Activated effector memory CD4-positive, alpha-beta T cell treated with Interleukin-2 at 50 U/mL for 16 hours (primary cell): ENCODE results near the gene ERCC1.
A peak's percentile ranks its signal among the peaks of the same experiment; 100 is the strongest.

Experiments
- DNase-seq: peaks from one replicate; pipeline ENCODE4 v3.0.0-alpha.2; 2020

Gene ERCC1

DNA sequence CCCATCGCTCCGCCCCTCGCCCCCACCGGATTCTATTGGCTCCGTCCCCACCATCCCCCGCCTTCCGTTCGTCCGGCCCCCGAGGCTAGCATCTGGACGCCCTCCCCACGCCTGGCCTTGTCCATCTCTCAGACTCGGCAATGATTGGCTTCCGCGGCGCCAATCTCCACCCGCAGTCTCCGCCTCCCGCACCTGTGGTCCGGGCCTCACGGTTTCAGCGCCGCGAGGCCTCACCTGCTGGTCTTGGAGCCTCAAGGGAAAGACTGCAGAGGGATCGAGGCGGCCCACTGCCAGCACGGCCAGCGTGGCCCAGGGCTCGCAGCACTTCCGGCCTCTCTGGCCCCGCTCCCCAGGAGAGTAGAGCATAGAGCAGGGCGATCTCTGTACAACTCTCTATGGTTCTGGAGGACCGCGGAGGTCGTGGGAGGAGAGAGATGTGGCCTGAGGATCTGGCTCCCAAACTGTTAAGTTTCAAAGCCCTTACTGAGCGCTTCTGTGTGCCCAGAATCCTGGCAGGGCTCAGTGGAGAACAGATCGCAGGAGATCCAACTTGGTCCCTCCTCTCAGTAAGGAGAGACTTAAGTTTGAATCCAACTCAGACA lies at the start of gene ERCC1:
Gene ERCC1, minus strand, starts transcription at position 329 of the 602 bp plus-strand sequence. CDS start 543 bp downstream, outside the sequence.
- peak; percentile 70 for DNase-seq

DNA sequence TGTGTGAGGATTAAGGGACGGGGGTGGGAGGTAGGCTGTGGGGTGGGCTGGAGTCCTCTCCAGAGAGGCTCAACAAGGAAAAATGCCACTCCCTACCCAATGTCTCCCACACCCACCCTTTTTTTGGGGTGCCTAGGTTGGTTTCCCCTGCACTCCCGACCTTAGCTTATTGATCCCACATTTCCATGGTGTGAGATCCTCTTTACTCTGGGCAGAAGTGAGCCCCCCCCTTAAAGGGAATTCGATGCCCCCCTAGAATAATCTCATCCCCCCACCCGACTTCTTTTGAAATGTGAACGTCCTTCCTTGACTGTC lies 49.6 kb upstream of the ERCC1 start:
- DNase-seq = no peak

DNA sequence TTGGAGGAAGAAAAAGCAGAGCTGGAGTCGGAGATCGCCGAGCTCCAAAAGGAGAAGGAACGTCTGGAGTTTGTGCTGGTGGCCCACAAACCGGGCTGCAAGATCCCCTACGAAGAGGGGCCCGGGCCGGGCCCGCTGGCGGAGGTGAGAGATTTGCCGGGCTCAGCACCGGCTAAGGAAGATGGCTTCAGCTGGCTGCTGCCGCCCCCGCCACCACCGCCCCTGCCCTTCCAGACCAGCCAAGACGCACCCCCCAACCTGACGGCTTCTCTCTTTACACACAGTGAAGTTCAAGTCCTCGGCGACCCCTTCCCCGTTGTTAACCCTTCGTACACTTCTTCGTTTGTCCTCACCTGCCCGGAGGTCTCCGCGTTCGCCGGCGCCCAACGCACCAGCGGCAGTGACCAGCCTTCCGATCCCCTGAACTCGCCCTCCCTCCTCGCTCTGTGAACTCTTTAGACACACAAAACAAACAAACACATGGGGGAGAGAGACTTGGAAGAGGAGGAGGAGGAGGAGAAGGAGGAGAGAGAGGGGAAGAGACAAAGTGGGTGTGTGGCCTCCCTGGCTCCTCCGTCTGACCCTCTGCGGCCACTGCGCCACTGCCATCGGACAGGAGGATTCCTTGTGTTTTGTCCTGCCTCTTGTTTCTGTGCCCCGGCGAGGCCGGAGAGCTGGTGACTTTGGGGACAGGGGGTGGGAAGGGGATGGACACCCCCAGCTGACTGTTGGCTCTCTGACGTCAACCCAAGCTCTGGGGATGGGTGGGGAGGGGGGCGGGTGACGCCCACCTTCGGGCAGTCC lies 49.0 kb upstream of the ERCC1 start:
- DNase-seq = no peak

DNA sequence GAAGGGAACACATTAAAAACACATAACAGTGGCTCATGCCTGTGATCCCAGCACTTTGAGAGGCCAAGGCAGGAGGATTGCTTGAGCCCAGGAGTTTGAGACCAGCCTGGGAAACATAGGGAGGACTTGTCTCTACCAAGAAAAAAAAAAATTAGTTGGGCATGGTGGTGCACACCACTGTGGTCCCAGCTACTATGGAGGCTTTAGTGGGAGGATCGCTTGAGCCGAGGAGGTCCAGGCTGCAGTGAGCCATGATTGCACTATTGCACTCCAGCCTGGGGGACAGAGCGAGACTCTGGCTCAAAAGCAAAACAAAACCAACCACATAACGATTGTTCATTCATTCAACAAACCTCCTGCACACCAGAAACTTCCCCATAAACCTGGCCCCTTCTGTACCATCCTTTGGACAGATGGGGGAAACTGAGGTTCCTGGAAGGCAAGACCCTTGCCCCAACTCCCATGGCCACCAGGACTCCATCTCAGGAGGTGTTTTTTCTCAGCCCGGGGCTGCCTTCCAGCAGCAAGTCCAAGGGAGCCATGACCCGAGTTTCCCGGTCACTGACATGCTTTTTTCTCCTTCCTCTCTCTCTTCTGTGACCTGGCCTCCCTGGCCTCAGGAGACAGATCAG lies 48.3 kb upstream of the ERCC1 start:
- DNase-seq = no peak

DNA sequence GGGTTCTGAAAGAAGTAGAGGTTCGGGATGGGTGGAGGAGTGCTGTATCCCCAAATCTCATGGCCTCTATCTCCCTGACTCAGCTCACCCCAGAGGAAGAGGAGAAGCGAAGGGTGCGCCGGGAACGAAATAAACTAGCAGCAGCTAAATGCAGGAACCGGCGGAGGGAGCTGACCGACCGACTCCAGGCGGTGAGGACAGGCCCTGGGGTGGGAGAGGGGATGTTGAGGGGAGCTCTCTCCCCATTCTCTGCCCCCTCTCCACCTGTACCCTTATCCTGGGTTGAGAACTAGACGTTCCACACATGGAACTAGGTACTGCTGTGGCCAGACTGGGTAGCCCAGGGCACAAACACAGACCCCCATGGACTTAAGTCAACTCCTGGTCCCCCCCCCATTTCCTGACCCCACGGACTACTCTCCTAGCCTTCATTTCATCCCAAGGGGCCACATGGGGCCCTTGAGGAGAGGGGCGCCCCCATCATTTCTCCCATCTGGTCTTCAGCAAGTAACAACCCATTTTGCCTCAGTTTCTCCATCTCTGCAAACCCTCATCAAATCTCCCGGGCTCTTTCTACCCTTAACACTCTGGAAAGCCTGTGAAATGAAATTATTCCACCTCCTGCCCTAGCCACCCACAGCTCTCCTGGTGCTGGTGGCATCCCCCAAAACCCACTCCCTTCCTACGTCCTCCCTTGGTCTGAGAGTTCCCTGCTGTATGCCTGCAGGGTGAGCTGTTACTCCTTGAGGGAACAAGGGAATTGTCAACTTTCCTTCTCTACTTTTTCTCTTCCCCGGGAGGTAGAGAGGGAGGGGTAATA lies 47.6 kb upstream of the ERCC1 start:
- no peak for DNase-seq

DNA sequence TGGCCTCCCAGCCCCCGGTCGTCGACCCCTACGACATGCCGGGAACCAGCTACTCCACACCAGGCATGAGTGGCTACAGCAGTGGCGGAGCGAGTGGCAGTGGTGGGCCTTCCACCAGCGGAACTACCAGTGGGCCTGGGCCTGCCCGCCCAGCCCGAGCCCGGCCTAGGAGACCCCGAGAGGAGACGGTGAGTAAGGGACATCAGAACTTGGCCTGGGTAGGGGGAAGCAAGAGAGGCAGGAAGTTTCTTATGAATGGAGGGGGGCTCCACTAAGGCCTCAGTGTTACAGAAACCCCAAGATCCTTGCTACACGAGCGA lies 47.0 kb upstream of the ERCC1 start:
- DNase-seq = no peak

DNA sequence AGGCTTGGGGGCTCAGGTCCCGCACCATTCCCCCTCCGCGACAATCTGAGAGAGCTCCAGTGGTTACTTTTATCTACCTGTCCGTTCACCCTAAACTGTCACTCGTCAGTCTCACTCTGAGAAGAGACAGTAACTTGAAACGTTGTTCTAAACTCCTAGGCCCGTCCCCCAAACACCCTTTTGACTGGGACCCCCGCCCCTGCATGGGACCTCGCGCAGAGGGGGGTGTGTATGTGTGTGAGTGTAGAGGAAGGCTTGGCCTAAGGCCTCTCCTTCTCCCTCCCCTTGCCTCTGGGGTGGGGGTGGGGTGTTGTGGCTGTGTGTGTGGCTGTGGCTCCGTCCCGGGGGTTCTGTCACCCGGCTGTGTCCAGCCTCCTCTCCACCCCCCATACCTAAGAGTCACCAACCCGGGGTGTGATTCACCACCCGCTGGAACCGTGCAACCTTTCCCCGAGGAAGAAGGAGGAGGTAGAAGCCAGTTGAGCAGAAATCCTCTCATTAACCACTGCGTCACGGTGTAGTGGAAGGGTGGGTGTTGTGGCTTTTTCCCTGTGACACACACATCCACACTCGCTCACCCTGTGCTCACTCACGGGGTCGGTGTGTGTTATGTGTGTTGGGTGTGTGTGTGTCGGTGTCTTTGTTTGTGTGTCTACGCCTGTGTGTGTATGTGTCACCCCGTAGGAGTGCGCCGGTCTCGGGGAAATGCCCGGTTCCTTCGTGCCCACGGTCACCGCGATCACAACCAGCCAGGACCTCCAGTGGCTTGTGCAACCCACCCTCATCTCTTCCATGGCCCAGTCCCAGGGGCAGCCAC lies 46.4 kb upstream of the ERCC1 start:
- DNase-seq = no peak

DNA sequence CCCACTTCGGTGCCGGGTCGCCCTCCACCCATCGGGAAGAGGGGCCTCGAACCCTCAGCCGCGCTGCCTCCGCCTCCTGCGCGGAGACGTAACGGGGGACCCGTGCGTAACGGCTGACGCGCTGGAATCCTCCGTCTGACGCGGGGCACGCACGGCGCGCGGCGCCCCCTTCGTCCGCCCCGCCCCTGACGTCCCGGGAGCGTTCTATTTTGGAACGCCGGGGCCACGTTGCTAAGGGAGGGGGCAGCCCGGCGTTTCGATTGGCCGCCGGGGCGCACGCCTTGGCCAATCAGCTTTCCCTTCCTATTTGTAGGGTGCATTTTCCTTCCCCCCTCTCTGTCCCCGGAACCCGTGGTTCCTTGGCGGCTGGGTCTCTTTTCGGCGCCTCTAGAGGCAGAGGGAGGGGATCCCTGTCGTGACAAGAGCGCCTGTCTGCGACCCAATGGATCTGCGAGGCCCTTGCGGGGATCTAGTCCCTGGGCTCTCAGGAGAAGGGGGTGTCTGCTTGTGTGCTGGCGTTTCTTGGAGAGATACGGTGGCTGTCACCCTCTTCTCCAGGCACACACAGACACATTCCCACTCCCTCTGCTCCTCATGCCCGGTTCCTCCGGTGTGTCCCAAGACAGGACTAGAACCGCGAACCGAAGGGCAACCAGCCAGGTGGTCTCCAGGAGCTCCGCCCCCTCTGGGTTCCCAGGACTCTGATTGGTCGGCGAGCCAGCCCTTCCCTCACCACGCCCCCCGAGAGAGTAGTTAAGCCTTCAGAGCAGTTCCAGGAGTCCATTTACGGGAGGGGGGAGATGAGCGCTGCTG lies 45.6 kb upstream of the ERCC1 start:
- peak; percentile 91 for DNase-seq

DNA sequence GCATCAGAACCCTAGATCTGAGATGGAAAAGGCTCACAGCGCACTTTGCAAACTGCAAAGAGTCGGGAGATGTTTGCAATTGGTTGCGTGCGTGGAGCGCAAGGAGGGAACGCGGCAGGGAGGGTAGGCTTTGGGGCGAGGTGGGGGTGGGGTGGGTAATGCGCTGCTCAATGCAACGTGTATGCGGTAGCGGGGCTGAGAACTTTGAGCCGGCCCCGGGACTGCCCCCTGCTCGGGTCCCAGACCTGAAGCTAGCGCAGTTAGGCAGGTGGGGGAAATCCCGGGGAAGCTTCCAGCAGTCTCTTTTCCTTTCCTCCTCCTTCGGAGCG lies 45.0 kb upstream of the ERCC1 start:
- no peak for DNase-seq

DNA sequence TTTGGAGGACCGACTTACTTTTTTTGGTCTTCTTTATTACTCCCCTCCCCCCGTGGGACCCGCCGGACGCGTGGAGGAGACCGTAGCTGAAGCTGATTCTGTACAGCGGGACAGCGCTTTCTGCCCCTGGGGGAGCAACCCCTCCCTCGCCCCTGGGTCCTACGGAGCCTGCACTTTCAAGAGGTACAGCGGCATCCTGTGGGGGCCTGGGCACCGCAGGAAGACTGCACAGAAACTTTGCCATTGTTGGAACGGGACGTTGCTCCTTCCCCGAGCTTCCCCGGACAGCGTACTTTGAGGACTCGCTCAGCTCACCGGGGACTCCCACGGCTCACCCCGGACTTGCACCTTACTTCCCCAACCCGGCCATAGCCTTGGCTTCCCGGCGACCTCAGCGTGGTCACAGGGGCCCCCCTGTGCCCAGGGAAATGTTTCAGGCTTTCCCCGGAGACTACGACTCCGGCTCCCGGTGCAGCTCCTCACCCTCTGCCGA lies 44.5 kb upstream of the ERCC1 start:
- no peak for DNase-seq

DNA sequence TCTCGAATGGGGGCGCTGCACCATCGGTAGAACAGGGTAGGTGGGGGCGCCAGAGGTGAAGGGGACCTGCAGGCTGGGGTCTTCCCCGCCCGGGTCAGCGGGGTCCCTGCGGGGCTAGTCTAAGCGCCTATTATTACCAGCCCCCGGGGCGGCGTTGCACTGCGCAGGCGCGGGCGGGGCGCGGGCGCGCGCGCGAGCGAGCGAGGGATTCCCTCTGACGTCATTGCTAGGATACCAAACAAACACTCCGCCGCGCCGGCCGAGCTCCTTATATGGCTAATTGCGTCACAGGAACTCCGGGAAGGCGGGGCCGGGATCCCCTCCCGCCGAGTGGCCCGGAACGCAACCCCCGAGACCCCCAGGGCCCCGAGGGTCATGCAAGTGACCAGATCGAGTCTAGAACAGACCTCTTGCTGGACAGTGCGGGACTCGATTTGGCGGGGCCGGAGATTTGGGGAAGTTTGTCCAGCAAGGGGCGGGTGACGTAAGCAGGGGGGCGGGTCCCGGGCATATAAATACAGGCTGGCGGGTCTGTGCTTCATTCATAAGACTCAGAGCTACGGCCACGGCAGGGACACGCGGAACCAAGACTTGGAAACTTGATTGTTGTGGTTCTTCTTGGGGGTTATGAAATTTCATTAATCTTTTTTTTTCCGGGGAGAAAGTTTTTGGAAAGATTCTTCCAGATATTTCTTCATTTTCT lies 43.9 kb upstream of the ERCC1 start, which contains the start of gene FOSB:
Gene FOSB, plus strand, starts transcription at position 541 of the 703 bp plus-strand sequence. CDS start 591 bp downstream, outside the sequence.
- DNase-seq = peak; percentile 89

DNA sequence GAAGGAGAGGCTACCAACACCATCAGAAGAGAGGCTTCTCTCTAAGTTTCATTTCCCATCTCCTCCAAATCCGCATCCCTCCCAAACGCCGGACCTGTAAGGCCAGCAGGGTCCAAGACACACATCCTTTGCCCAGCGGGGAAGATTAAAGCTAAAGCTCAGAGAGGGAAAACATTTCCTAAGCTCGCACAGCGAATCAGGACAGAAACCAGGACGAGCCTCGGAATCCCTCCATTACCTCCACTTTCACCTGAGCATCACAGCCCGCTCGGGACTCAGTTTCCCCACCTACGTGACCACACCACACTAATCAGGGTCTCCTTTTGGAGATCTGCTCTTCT lies 43.4 kb upstream of the ERCC1 start:
- DNase-seq = no peak

DNA sequence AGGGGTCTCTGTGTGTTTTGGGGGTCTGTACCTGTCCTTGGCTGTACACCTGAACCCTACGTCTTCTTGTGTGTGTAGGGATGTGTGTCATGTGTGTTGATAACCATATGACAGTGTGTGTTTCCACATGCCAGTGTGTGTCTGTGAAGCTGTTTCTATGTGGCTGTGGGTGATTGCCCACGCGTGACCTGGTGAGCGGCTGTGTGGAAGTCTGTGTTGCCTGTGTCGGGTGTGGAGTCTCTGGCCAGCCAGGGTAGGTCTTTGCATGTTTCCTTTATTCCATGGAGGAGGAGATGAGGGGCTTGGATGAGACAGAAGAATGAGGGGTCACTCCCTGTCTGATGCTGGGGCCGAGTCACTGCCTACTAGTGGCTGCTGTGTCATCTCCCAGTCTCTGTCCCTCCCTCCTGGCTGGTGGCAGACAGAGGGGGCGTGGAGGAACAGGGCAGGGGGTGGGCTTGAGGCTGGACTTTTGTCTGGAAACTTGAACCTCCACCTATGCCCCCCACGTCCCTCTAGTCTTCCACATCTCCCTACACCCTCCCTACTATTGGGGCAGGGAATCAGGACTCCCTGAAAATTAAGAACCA lies 41.2 kb upstream of the ERCC1 start:
- DNase-seq = no peak

DNA sequence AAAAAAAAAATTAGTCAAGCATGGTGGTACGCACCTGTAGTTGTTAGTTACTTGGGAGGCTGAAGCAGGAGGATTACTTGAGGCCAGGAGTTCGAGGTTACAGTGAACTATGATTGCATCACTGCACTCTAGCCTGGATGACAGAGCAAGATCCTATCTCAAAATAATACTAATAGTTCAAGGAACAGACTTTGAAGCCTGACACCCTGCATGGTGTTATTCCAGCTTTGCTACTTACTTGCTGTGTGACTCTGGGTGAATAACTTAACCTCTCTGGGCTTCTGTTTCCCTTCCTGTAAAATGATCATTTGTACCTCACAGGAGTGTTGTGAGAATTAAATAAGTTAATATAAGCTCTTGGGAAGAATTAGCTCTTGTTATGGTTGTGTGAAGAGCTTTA lies 40.6 kb upstream of the ERCC1 start:
- DNase-seq = no peak

DNA sequence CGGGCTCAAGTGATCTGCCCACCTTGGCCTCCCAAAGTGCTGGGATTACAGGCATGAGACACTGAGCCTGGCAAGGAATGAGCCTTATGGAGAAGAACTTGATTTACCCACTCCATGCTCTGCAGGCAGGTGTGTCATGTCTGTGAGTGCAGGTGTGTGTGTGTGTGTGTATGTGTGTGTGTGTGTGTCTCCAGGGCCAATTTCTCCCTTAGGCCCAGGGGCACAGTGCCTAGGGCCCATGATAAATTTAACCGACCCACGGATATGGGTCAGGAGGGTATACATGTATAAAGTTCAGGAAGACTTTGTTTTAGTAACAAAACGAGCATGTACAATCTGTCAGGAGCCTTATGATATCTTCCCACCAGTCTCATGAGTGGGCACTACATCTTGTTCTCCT lies 39.5 kb upstream of the ERCC1 start:
- DNase-seq = no peak

DNA sequence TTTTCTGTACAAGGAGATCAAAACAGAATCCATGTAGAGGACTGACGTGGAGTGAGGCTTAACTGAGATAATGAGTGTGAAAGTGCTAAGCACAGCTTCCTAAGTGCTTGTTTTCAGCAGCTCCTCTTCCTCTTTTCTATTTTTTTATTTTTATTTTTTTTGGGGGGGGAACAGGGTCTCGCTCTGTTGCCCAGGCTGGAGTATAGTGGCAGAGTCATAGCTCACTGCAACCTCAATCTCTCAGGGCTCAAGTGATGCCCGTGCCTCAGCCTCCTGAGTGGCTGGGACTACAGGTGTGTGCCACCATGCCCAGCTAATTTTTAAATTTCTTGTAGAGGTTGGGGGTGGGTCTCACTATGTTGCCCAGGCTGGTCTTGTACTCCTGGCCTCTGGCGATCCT lies 38.5 kb upstream of the ERCC1 start:
- no peak for DNase-seq

DNA sequence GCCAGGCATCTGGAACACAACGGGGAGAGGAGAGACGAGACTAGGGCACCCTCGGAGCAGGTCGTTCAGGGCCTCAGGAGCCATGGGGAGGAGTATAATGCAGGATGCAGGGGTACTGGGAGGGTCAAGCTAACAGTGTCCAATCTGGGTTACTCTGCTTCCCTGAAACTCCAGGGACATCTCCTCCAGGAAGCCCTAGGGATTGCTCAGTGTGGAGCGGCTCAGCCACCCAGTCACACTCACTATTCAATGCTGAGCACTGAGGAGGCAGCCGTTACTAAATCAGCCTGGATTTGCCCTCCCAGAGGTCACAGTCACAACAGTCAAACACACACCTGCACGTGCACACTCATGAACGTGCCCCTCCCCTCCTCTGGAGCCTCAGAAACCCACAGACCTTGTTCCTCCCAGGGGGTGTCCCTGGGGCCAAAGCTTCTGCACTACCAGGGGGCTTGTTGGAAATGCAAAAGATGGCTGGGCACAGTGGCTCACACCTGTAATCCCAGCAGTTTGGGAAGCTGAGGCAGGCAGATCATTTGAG lies 37.2 kb upstream of the ERCC1 start:
- no peak for DNase-seq

DNA sequence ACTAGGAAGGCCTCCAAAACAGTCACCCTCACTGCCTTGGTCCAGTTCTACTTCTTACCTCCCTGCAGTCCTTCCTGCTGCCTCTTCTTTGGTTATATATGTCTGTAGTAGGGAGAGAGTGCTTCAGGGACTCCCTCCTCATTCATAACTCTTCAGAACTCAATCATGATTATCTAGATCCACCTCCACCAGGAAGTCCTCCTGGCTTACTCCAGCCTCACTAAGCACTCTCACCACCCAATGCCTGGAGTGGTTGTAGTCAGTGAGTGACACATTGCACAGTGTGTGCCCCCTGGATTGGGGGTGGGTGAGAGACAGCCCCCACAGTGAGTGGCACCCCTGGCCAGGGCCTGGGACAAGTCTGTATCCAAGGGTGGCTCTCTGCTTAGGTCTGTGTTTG lies 34.1 kb upstream of the ERCC1 start:
- DNase-seq = no peak

DNA sequence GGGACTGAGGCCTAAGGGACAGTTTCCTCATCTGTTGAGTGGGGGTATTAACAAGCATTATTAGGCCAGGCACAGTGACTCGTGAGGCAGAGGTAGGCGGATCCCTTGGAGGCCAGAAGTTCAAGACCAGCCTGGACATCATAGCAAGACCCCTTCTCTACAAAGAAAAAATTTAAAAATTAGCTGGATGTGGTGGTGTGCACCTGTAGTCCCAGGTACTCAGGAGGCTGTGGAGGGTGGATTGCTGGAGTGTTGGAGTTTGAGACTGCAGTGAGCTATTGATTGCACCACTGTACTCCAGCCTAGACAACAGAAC lies 32.7 kb upstream of the ERCC1 start:
- DNase-seq = no peak

DNA sequence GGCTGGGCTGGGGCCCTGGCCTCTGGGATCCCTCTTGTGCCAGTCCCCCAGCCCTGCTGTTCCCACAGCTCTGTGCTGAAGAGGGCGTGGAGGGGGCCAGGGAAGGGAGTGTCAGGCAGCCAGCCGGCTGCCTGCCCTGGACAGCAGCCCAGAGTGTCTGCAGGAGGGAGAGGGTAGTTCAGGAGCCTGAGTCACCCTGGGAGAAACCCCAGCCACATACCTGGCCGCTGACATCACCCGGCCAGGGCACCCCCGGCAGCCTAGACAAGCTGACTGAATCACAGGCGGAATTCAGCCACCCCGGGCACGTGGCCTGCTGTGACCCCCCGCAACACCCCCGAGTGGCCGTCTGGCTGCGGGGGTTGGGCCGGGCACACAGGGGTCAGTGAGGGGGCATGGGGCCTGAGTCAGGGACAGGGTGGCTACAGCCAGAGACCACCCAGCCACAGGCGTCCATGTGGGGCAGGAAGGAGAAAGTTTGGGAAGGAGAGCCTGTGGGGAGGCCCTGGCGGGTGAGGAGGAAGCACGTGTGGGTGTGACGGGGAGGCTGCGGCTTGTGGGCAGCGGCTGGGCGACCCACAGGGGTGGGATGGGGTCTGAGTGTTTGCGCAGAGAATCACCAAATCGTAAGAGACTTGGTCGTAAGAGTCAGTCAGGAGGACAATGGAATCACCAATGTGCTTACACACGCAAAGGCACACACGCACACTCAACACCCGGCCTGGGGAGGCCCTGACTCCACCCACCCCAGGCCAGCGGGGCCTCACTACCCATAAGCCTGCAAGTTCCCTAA lies 32.2 kb upstream of the ERCC1 start:
- peak; percentile 35 for DNase-seq
